ENCODE results near the gene NLRP3. TPM values are rescaled to one million over a fixed set of nuclear protein-coding genes. Genes with fewer than 3 reads are reported as not detected.

Gene NLRP3
- total RNA-seq, 1 donor from 2014 or later: 1.2 TPM

- ATAC-seq: no peak
Measured at GRCh38 chr1:247494767-247495166, 78.8 kb downstream of the NLRP3 start.

GRCh38 chr1:247496581-247497285, 80.8 kb downstream of the NLRP3 start:
- DNase-seq (ENCODE audit: missing footprints) (no peak), ATAC-seq (no peak)
- intact Hi-C loops (cut with DNase I): no loop called here

More at GRCh38 chr1:247494767-247495166, 78.8 kb downstream of the NLRP3 start:
- DNase-seq (ENCODE audit: missing footprints): no peak
- intact Hi-C loops (cut with DNase I): no loop called here

Other genes with a start within 250 kb of the NLRP3 start
- 7.9 TPM for gene ZNF124, start 244.2 kb upstream of the NLRP3 start, total RNA-seq
- gene VN1R5, start 160.1 kb upstream of the NLRP3 start, total RNA-seq: not detected
- 10.5 TPM for gene ZNF496, start 84.3 kb upstream of the NLRP3 start, total RNA-seq
- not detected for gene OR2B11, start 41.9 kb downstream of the NLRP3 start, total RNA-seq
- gene OR2C3, start 120.3 kb downstream of the NLRP3 start, total RNA-seq: 0.03 TPM
- gene GCSAML, start 133.0 kb downstream of the NLRP3 start, total RNA-seq: 0.05 TPM
- gene OR2G2, start 172.2 kb downstream of the NLRP3 start, total RNA-seq: not detected
- gene OR2G3, start 189.4 kb downstream of the NLRP3 start, total RNA-seq: not detected

Measured in Right ventricle myocardium inferior (tissue), 1 donor.